Measurements from ENCODE around the gene PIK3R4.

PIK3R4 gene

GRCh38 chr3:130741946-130742610, 4.6 kb downstream of the PIK3R4 start:
- no peak for DNase-seq (ENCODE audit: low spot score)

- DNase-seq (ENCODE audit: low spot score), result no peak
Measured at GRCh38 chr3:130739848-130740247, 6.8 kb downstream of the PIK3R4 start.

- DNase-seq (ENCODE audit: low spot score), result no peak
Measured at GRCh38 chr3:130738241-130738640, 8.4 kb downstream of the PIK3R4 start.

- no peak for DNase-seq (ENCODE audit: low spot score)
Measured at GRCh38 chr3:130737622-130738021, 9.0 kb downstream of the PIK3R4 start.

- DNase-seq (ENCODE audit: low spot score), result no peak
Measured at GRCh38 chr3:130733236-130733875, 13.3 kb downstream of the PIK3R4 start.

GRCh38 chr3:130732501-130732900, 14.1 kb downstream of the PIK3R4 start:
- no peak for DNase-seq (ENCODE audit: low spot score)

GRCh38 chr3:130731817-130732216, 14.8 kb downstream of the PIK3R4 start:
- DNase-seq (ENCODE audit: low spot score), result no peak

GRCh38 chr3:130729154-130729553, 17.5 kb downstream of the PIK3R4 start:
- DNase-seq (ENCODE audit: low spot score), result no peak

GRCh38 chr3:130728037-130728436, 18.6 kb downstream of the PIK3R4 start:
- no peak for DNase-seq (ENCODE audit: low spot score)

- no peak for DNase-seq (ENCODE audit: low spot score)
Measured at GRCh38 chr3:130725746-130726145, 20.9 kb downstream of the PIK3R4 start.

GRCh38 chr3:130715616-130716015, 31.0 kb downstream of the PIK3R4 start:
- DNase-seq (ENCODE audit: low spot score), result no peak

GRCh38 chr3:130712718-130713423, 33.8 kb downstream of the PIK3R4 start:
- DNase-seq (ENCODE audit: low spot score), result no peak

- DNase-seq (ENCODE audit: low spot score), result no peak
Measured at GRCh38 chr3:130711565-130712324, 34.9 kb downstream of the PIK3R4 start.

GRCh38 chr3:130709671-130710070, 37.0 kb downstream of the PIK3R4 start:
- DNase-seq (ENCODE audit: low spot score), result no peak

- no peak for DNase-seq (ENCODE audit: low spot score)
Measured at GRCh38 chr3:130707902-130708601, 38.6 kb downstream of the PIK3R4 start.

GRCh38 chr3:130705501-130705900, 41.1 kb downstream of the PIK3R4 start:
- DNase-seq (ENCODE audit: low spot score), result no peak

- peak; percentile 25 for DNase-seq (ENCODE audit: low spot score)
Measured at GRCh38 chr3:130702985-130703384, 43.6 kb downstream of the PIK3R4 start.

- no peak for DNase-seq (ENCODE audit: low spot score)
Measured at GRCh38 chr3:130700541-130700940, 46.1 kb downstream of the PIK3R4 start.

- DNase-seq (ENCODE audit: low spot score), result peak; percentile 28
Measured at GRCh38 chr3:130699765-130700164, 46.9 kb downstream of the PIK3R4 start.

GRCh38 chr3:130693314-130693713, 53.3 kb downstream of the PIK3R4 start:
- no peak for DNase-seq (ENCODE audit: low spot score)

- peak; percentile 9 for DNase-seq (ENCODE audit: low spot score)
Measured at GRCh38 chr3:130692455-130692854, 54.2 kb downstream of the PIK3R4 start.

Data from SW480 (cell line).